HK-2 (cell line): ENCODE measurements around the gene SH3TC1.

Source experiments
- DNase-seq: peaks from one replicate; pipeline ENCODE4 v3.0.0-alpha.2; 2018; ENCODE audit not compliant: unreplicated experiment

SH3TC1 gene

DNA sequence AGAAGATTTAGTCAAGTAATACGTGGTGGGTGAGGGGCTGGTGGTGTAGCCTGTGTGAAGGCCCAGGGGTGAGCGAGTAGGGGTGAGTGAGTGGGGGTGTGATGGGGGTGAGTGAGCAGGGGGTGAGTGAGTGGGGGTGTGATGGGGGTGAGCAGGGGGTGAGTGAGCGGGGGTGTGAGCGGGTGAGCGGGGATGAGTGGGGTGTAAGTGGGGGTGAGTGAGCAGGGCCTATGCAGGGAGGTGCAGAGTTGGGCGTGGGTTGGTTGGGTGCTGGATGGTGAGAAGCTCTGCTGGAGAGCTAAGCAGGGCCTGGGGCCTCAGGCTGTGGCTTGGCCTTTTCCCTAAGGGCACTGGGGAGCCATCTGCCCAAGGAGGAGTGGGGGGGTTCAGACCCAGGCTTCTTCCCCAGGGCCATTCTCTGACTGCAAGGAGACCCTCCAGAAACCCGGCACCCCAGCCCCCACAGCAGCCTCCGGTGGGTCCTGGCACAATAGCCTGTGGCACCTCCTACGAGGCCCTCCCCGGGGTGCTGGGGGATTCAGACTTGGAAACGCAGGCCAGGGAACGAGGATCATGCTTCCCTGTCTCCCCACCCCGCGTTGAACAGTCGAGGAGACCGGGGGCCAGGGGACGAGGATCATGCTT, 30.4 kb downstream of the SH3TC1 start:
- no peak for DNase-seq

DNA sequence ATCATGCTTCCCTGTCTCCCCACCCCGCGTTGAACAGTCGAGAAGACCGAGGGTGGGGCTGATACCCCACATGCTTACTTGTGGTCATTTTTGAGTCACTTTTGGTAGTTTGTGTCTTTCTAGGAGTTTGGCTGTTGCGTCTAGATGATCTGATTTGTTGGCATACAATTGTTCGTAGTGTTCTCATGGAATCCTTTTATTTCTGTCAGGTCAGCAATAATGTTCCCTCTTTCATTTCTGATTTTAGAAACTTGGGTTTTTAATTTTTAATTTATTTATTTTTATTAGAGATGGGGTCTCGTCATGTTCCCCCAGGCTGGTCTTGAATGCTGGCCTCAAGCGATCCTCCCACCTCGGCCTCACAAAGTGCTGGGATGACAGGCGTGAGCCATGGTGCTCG, 30.9 kb downstream of the SH3TC1 start:
- no peak for DNase-seq

DNA sequence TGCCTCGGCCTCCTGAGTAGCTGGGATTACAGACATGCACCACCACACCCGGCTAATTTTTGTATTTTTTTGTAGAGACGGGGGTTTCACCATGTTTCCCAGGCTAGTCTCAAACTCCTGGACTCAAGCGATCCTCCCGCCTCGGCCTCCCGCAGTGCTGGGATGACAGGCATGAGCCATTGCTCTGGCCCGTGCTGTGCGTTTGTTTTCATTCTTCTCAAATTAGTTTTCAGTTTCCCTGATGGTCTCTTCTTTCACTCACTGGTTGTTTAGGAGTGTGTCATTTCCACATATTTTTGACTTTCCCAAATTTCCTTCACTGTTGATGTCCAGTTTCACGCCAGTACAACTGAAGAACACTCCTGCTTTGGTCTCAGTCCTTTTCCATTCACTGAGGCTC, 31.8 kb downstream of the SH3TC1 start:
- no peak for DNase-seq

- DNase-seq, result no peak
These were observed 32.5 kb downstream of the SH3TC1 start for GRCh38 chr4:8231551-8232049.

DNA sequence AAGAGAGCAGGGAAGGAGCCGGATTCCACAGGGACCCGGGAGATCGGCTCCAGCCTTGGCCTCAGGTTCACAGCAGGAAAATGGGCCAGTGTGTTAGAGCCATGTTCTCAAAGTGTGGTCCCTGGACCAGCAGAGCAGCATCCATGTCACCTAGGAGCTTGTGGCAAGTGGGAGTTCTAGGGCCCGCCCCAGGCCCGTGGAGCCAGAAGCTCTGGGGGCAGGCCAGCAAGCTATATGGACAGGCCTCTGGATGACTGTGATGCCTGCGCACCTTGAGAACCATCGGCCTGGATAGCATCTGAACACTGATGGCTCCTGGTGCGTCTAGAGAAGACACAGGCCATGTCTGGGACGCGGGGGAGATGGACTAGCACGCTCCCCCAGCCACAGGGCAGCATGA, 33.7 kb downstream of the SH3TC1 start:
- no peak for DNase-seq

DNA sequence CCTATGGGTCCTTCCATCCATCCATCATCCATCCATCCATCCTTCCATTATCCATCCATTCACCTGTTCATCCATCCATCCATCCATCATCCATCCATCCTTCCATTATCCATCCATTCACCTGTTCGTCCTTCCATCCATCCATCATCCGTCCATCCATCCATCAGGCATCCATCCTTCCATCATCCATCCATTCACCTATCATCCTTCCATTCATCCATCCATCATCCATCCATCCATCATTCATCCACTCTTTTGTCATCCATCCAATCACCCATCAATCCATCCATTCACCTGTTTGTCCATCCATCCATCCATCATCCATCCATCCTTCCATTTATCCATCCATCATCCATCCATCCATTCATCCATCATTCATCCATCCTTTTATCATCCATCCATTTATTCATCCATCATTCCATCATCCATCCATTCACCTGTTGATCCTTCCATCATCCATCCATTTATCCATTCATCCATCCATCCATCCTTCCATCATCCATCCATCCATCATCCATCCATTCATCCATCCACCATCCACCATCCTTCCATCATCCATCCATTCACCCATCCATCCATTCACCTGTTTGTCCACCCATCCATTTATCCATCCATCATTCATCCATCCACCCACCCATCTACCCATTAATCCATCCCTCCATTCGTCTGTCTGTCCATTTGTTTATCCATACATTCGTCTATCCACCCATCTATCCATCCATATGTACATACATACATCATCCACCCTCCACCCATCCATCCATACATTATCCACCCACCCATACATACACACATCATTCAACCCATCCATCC, 34.8 kb downstream of the SH3TC1 start:
- no peak for DNase-seq

DNA sequence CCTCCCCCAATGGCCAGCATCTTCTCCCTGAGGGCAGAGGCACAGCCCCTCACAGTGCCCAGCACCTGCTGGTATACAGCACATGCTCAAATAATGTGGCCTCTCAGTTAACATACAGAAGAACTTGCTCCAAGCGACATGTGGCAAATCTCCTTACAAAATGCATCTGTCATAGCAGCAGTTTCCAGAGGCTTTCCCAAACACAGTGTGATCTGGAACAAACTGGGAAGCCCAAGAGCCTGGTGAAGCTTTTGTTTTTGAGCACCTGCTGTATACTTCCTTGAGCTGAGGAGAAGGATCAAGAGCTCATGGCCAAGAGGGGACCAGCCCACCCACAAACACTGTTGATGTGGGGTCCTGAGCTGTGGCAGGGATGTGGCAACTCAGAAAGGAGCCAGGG, 35.6 kb downstream of the SH3TC1 start:
- DNase-seq, result no peak

- no peak for DNase-seq
These were observed 36.1 kb downstream of the SH3TC1 start for GRCh38 chr4:8235224-8235623.

- DNase-seq, result no peak
These were observed 36.6 kb downstream of the SH3TC1 start for GRCh38 chr4:8235686-8236085.

GRCh38 chr4:8236106-8236919, 37.2 kb downstream of the SH3TC1 start:
- no peak for DNase-seq

DNA sequence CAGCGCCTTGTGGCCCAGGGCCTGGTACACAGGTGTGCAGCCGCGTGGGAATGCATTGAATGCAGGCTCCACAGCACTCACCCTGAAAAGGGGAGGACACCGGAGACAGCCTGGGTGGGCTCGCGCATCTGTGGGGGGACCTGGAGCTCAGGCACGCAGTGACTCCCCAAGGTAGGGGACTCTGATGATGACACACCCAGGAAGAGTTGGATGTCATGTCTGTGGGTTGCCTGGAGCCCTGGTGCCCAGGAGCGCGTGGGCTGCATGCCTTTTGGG, 37.8 kb downstream of the SH3TC1 start:
- no peak for DNase-seq

GRCh38 chr4:8237256-8237989, 38.3 kb downstream of the SH3TC1 start:
- no peak for DNase-seq

DNA sequence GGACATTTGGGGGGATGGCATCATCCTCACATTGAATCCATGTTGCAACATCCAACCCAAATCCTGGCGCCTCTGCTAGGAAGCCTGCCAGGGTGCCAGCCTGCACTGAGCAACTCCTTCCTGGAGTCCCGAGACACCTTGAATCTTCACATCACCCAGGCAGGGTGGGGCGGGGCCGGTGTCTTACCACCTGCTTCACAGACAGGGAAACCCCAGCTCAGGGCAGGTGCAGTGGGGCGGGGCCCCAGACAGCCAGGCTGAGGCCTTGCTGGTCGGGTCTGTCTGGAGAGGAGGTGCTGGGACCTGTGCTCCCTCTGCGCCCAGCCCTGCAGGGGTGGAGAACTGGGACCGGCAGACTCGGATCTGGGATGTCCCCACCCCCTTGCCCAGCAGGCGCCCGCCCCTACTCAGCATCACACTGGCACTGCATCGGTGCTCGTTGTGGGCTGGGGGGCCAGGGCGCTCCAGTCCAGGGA, 39.0 kb downstream of the SH3TC1 start:
- DNase-seq, result no peak

DNA sequence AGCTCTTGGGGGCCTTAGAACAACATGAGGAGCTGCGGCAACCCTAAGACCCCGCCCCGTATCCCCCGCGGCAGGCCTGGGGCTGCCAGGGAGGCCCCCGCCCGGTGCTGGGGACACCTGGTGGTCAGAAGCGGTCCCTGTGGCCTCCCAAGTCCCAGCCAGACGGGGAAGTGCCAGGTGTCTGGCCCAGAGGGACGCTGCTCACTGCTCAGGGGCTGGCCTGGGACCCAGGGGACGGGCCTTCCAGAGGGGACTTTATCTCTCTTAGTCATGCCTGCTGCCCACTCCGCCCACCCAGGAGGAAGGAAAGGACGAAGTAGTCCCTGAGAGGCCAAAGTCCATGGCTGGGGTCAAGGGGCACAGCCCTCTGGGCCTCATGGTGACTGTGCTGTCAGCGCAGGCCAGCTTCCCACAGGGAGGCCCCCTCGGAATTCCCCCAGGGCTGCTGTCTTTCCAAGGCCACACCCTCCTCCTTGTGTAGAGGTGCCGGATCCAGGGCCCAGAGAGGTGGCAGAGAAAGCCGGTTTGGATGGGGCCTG, 39.5 kb downstream of the SH3TC1 start:
- DNase-seq, result no peak

- DNase-seq, result no peak
These were observed 40.1 kb downstream of the SH3TC1 start for GRCh38 chr4:8239226-8239625.

DNA sequence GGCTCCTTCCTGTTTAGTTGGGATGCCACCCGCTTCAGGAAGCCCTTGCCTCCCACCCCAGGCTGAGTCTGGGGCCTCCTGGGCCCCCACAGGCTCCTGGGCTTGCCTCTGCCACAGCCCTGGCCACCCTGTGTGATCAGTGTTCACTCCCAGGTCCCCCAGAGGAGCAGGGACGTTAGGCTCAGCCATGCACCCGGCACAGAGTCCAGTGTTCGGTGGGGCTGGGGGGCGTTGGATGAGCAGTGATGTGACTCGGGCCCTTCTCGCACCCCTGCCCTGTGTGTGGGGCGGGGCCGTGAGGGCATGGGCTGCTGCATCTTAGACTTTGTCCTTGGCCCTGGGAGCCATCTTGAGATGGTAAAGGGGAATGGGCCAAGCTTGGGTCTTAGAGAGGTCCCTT, 40.6 kb downstream of the SH3TC1 start:
- DNase-seq, result no peak

DNA sequence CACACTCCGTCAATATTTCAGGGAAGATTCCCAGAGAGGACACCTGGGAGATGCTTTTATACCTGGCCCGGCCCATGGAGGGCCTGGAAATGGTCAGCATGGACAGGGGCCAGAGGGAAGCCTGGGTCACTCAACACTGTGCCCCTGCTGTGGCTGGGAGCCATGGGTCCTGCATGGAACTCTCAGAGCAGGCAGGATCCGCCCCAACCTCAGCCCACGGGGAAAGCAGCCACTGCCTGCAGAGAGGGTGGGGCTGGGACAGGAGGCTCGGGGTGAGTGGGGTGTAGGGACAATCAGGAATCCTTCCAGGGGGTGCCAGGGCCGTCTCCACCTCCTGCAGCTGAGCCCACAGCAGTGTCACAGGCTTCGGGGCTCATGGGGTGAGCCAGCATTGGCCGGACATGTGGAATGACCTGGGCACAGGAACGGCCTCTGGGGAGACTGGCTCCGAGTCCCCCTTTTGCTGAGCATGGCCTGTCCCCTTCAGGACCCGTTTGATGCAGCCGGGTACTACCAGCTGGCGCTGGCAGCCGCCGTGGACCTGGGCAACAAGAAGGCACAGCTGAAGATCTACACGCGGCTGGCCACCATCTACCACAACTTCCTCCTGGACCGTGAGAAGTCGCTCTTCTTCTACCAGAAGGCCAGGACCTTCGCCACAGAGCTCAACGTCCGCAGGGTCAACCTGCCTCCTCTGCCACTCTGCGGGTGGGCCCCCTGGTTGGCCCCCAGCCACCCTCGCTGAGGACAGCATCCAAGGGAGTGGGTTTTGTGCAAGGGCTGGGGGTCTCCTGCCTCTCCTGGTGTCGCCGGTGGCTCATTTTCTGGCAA, 41.3 kb downstream of the SH3TC1 start:
- no peak for DNase-seq

DNA sequence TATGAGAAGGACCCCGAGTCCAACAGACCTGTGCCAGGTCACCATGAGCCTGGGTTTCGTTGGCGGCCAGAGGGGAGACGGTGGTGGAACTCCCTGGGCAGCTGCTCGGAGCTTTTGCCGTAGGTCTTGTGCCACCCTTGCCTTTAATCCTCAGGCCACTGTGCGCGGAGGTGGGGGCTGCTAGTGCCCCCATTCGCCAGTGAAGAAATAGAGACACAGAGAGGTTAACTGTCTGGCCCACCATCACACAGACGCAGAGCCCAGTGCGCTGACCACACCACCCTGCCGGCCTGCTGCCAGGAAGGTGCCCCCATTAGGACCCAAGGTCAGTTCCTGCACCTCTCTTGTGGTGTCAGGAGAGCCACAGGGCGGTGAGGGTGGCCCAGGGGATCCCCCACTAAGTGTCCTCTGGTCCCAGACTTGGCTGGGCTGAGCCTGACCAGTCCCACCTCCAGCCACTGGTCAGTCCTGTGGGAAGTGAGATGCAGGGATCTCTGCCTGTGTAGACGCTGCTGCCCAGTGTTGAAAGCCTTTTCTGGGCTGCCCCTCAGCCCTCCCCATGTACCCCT, 42.2 kb downstream of the SH3TC1 start:
- no peak for DNase-seq

GRCh38 chr4:8241895-8242696, 43.0 kb downstream of the SH3TC1 start:
- peak; percentile 91 for DNase-seq
